K562 (cell line): ENCODE measurements around the gene TJAP1. TPM values are rescaled to one million over a fixed set of nuclear protein-coding genes. Genes with fewer than 3 reads are reported as not detected.

Source experiments
- SRSF7 ChIP-seq: fragments of 200-400 bp; formaldehyde crosslinking; optimal IDR thresholded peaks from 2 replicates; pipeline ENCODE3; 2017; ENCODE audit warnings: mild to moderate bottlenecking, low read depth, low read length
- ZNF24 ChIP-seq: fragments of 450-650 bp; IDR thresholded peaks from 2 replicates; pipeline ENCODE4 v1.6.1; 2016
- ZNF282 ChIP-seq: sonication (generic); formaldehyde crosslinking; IDR thresholded peaks from 2 replicates; pipeline ENCODE4 v1.8.1; 2023; ENCODE audit warnings: missing genetic modification reagents
- polyA plus RNA-seq, 8 experiments: library from polyadenylated mRNA; depleted of rRNA in 4 of 8; stranded (reverse) in 5 of 8; unstranded in 3 of 8; fragments of >200 nt; fragmentation: Nextera tagmentation in 2 of 8; fragmentation: Illumina TruSeq in 1 of 8; extraction: Ambion mirVana in 2 of 8; extraction: Trizol in 1 of 8; gene quantifications; 2 replicates each; pipeline versions ENCODE4 v1.2.1 to v1.2.3, GENCODE V29; 2011 to 2014; ENCODE audit warnings: inconsistent platforms in 1 of 8, missing spikeins in 1 of 8
- total RNA-seq, 7 experiments: library from RNA; depleted of rRNA in 6 of 7; stranded (reverse); fragments of >200 nt in 6 of 7; fragmentation: Illumina TruSeq in 2 of 7; extraction: Trizol in 2 of 7; gene quantifications; 2 replicates each; pipeline versions ENCODE4 v1.2.1 to v1.2.3, GENCODE V29; 2011 to 2021; ENCODE audit warnings: low replicate concordance in 1 of 7
- TF ChIP-seq, protein P1 (sequence below): fragments of 200-600 bp; sonication (generic); IDR thresholded peaks from one replicate; pipeline ENCODE4 v1.6.1; 2012; ENCODE audit warnings: mild to moderate bottlenecking, low read depth, low read length, inconsistent platforms
- TF ChIP-seq, protein P2 (sequence below): sonication (generic); formaldehyde crosslinking; IDR thresholded peaks from 2 replicates; pipeline ENCODE4 v1.5.0; 2020; ENCODE audit warnings: missing genetic modification reagents
- TF ChIP-seq, protein P3 (sequence below): fragments of 450-650 bp; IDR thresholded peaks from 2 replicates; pipeline ENCODE4 v1.6.1; 2016; ENCODE audit warnings: antibody characterized with exemption
- TF ChIP-seq, protein P4 (sequence below): sonication (generic); formaldehyde crosslinking; IDR thresholded peaks from 2 replicates; pipeline ENCODE4 v1.8.1; 2023; ENCODE audit warnings: mild to moderate bottlenecking, missing genetic modification reagents
- TF ChIP-seq, protein P5 (sequence below): sonication (generic); formaldehyde crosslinking; IDR thresholded peaks from 2 replicates; pipeline ENCODE4 v1.8.1; 2023; ENCODE audit warnings: mild to moderate bottlenecking, missing genetic modification reagents

TJAP1 gene
- total and polyA plus RNA-seq, 9 of the 15 experiments (the other 6 are each of a cell fraction or from before 2014, with no cell fraction given), result 0.06 to 35.8 (median 16.2) TPM

DNA sequence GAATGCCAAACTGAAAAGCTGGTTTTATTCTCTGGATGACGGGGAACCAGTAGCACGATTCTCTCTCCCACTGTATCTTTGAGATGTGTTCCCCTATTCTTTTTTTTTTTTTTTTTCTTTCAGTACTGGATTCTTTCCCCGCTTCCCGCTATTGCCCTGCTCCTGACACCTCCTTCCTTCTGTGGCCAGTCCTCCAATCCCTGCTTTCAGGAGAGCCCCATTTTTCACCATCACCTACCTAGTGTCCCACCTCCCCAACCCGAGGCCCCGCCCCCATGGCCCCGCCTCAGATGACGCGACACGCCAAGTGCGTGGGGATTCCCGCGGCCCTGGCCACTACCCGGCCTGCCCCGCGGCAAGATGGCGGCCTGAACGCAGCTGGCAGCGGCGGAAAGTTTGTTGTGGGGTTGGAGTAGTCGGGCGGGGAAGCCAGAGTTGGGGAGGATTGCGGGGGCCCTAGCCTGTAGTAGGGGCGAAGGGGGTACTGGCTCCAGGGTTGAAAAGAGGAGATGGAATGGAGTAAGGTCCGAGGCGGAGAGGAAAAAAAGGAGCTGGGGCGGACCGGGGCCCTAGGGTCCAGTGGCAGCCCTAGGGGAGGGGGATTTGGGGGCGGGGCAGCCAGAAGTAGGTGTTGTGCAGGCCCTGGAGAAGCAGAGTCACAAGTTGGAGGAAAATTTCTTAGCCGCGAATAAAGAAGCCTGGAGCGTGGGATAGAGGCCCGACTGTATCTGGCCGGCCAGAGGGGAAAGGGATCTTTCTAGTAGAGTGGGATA, at the start of gene TJAP1 (continued):
- TF ChIP-seq, protein P1, sequence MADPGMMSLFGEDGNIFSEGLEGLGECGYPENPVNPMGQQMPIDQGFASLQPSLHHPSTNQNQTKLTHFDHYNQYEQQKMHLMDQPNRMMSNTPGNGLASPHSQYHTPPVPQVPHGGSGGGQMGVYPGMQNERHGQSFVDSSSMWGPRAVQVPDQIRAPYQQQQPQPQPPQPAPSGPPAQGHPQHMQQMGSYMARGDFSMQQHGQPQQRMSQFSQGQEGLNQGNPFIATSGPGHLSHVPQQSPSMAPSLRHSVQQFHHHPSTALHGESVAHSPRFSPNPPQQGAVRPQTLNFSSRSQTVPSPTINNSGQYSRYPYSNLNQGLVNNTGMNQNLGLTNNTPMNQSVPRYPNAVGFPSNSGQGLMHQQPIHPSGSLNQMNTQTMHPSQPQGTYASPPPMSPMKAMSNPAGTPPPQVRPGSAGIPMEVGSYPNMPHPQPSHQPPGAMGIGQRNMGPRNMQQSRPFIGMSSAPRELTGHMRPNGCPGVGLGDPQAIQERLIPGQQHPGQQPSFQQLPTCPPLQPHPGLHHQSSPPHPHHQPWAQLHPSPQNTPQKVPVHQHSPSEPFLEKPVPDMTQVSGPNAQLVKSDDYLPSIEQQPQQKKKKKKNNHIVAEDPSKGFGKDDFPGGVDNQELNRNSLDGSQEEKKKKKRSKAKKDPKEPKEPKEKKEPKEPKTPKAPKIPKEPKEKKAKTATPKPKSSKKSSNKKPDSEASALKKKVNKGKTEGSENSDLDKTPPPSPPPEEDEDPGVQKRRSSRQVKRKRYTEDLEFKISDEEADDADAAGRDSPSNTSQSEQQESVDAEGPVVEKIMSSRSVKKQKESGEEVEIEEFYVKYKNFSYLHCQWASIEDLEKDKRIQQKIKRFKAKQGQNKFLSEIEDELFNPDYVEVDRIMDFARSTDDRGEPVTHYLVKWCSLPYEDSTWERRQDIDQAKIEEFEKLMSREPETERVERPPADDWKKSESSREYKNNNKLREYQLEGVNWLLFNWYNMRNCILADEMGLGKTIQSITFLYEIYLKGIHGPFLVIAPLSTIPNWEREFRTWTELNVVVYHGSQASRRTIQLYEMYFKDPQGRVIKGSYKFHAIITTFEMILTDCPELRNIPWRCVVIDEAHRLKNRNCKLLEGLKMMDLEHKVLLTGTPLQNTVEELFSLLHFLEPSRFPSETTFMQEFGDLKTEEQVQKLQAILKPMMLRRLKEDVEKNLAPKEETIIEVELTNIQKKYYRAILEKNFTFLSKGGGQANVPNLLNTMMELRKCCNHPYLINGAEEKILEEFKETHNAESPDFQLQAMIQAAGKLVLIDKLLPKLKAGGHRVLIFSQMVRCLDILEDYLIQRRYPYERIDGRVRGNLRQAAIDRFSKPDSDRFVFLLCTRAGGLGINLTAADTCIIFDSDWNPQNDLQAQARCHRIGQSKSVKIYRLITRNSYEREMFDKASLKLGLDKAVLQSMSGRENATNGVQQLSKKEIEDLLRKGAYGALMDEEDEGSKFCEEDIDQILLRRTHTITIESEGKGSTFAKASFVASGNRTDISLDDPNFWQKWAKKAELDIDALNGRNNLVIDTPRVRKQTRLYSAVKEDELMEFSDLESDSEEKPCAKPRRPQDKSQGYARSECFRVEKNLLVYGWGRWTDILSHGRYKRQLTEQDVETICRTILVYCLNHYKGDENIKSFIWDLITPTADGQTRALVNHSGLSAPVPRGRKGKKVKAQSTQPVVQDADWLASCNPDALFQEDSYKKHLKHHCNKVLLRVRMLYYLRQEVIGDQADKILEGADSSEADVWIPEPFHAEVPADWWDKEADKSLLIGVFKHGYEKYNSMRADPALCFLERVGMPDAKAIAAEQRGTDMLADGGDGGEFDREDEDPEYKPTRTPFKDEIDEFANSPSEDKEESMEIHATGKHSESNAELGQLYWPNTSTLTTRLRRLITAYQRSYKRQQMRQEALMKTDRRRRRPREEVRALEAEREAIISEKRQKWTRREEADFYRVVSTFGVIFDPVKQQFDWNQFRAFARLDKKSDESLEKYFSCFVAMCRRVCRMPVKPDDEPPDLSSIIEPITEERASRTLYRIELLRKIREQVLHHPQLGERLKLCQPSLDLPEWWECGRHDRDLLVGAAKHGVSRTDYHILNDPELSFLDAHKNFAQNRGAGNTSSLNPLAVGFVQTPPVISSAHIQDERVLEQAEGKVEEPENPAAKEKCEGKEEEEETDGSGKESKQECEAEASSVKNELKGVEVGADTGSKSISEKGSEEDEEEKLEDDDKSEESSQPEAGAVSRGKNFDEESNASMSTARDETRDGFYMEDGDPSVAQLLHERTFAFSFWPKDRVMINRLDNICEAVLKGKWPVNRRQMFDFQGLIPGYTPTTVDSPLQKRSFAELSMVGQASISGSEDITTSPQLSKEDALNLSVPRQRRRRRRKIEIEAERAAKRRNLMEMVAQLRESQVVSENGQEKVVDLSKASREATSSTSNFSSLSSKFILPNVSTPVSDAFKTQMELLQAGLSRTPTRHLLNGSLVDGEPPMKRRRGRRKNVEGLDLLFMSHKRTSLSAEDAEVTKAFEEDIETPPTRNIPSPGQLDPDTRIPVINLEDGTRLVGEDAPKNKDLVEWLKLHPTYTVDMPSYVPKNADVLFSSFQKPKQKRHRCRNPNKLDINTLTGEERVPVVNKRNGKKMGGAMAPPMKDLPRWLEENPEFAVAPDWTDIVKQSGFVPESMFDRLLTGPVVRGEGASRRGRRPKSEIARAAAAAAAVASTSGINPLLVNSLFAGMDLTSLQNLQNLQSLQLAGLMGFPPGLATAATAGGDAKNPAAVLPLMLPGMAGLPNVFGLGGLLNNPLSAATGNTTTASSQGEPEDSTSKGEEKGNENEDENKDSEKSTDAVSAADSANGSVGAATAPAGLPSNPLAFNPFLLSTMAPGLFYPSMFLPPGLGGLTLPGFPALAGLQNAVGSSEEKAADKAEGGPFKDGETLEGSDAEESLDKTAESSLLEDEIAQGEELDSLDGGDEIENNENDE, result no peak
- TF ChIP-seq, protein P2, sequence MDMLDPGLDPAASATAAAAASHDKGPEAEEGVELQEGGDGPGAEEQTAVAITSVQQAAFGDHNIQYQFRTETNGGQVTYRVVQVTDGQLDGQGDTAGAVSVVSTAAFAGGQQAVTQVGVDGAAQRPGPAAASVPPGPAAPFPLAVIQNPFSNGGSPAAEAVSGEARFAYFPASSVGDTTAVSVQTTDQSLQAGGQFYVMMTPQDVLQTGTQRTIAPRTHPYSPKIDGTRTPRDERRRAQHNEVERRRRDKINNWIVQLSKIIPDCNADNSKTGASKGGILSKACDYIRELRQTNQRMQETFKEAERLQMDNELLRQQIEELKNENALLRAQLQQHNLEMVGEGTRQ (CRISPR knock-in tag), result 0 out of 2 replicates have a peak, but pooled peaks have one; percentile 2
- TF ChIP-seq, protein P3, sequence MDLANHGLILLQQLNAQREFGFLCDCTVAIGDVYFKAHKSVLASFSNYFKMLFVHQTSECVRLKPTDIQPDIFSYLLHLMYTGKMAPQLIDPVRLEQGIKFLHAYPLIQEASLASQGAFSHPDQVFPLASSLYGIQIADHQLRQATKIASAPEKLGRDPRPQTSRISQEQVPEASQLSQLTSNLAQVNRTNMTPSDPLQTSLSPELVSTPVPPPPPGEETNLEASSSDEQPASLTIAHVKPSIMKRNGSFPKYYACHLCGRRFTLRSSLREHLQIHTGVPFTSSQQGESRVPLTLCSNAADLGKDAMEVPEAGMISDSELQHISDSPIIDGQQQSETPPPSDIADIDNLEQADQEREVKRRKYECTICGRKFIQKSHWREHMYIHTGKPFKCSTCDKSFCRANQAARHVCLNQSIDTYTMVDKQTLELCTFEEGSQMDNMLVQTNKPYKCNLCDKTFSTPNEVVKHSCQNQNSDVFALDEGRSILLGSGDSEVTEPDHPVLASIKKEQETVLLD, result peak; percentile 66; the same call in 1 of the 2 replicates
- TF ChIP-seq SRSF7 (no peak), ZNF282 (CRISPR knock-in tag) (no peak), ZNF24 (no peak)
- TF ChIP-seq, protein P4, sequence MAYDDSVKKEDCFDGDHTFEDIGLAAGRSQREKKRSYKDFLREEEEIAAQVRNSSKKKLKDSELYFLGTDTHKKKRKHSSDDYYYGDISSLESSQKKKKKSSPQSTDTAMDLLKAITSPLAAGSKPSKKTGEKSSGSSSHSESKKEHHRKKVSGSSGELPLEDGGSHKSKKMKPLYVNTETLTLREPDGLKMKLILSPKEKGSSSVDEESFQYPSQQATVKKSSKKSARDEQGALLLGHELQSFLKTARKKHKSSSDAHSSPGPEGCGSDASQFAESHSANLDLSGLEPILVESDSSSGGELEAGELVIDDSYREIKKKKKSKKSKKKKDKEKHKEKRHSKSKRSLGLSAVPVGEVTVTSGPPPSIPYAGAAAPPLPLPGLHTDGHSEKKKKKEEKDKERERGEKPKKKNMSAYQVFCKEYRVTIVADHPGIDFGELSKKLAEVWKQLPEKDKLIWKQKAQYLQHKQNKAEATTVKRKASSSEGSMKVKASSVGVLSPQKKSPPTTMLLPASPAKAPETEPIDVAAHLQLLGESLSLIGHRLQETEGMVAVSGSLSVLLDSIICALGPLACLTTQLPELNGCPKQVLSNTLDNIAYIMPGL (CRISPR knock-in tag), result peak; percentile 64; the same call in 1 of the 2 replicates
- TF ChIP-seq, protein P5, sequence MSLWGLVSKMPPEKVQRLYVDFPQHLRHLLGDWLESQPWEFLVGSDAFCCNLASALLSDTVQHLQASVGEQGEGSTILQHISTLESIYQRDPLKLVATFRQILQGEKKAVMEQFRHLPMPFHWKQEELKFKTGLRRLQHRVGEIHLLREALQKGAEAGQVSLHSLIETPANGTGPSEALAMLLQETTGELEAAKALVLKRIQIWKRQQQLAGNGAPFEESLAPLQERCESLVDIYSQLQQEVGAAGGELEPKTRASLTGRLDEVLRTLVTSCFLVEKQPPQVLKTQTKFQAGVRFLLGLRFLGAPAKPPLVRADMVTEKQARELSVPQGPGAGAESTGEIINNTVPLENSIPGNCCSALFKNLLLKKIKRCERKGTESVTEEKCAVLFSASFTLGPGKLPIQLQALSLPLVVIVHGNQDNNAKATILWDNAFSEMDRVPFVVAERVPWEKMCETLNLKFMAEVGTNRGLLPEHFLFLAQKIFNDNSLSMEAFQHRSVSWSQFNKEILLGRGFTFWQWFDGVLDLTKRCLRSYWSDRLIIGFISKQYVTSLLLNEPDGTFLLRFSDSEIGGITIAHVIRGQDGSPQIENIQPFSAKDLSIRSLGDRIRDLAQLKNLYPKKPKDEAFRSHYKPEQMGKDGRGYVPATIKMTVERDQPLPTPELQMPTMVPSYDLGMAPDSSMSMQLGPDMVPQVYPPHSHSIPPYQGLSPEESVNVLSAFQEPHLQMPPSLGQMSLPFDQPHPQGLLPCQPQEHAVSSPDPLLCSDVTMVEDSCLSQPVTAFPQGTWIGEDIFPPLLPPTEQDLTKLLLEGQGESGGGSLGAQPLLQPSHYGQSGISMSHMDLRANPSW (CRISPR knock-in tag), result no peak
